PFSK-1 (cell line): Measurements from ENCODE around the gene PLK3.

ENCODE experiments used
- POLR2AphosphoS5 ChIP-seq: IDR thresholded peaks from 2 replicates; pipeline ENCODE4 v1.6.1; 2012; ENCODE audit warnings: low read depth, mild to moderate bottlenecking, control low read depth, low read length, moderate library complexity
- SIN3A ChIP-seq: IDR thresholded peaks from 2 replicates; pipeline ENCODE4 v1.6.1; 2012; ENCODE audit warnings: mild to moderate bottlenecking, low read length, moderate library complexity, borderline replicate concordance; ENCODE audit not compliant: insufficient read depth
- TAF1 ChIP-seq: IDR thresholded peaks from 2 replicates; pipeline ENCODE4 v1.6.1; 2012; ENCODE audit warnings: low read length, control low read depth, borderline replicate concordance; ENCODE audit not compliant: insufficient read depth
- TF ChIP-seq, protein P1 (sequence below), 2 experiments: IDR thresholded peaks; 2 replicates each; pipeline versions ENCODE4 v1.6.1 to v1.8.0; 2011 to 2012; ENCODE audit warnings: low read depth in 2 of 2, low read length in 2 of 2, control low read depth in 1 of 2, inconsistent platforms in 1 of 2, mild to moderate bottlenecking in 1 of 2, moderate library complexity in 1 of 2; ENCODE audit not compliant: insufficient read depth in 1 of 2

DNA sequence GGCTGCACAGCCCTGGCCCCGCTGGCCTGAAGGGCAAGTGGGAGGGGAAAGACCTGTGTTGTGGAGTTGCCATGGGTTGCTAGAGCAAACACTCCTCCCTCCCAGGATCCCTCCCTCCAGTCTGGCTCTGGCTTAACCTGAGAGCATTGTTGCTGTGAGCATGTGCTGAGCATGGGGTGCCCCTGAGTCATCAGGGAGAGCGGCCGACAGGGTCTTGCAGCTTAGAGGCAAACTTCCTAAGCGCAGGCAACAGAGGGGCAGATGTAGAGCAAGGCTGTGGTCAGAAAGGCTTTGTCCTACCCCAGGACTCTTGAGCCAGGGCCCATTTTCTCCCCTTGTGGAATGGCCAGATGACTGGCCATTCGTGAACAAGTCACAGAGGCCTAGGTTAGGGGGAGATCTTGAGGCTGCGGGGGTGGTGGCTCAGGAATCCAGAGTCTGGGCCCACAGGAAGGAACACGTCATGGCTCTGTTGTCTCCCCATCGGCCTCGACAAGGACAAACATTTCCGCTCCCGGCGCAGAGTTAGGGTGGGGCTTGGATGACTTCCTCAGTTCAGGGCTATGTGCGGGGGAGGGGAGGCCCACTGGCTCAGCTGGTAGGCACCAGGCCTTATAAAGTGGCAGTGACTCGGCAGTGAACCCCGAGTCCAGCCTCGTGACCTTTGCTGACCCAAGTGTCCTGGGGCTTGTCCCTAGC lies 7.3 kb downstream of the PLK3 start:
- TF ChIP-seq TAF1 (no peak; the same call in 1 of the 2 replicates), POLR2AphosphoS5 (peak; percentile 51; the same call in 1 of the 2 replicates), SIN3A (peak; percentile 79; the same call in 1 of the 2 replicates)
- TF ChIP-seq, protein P1, sequence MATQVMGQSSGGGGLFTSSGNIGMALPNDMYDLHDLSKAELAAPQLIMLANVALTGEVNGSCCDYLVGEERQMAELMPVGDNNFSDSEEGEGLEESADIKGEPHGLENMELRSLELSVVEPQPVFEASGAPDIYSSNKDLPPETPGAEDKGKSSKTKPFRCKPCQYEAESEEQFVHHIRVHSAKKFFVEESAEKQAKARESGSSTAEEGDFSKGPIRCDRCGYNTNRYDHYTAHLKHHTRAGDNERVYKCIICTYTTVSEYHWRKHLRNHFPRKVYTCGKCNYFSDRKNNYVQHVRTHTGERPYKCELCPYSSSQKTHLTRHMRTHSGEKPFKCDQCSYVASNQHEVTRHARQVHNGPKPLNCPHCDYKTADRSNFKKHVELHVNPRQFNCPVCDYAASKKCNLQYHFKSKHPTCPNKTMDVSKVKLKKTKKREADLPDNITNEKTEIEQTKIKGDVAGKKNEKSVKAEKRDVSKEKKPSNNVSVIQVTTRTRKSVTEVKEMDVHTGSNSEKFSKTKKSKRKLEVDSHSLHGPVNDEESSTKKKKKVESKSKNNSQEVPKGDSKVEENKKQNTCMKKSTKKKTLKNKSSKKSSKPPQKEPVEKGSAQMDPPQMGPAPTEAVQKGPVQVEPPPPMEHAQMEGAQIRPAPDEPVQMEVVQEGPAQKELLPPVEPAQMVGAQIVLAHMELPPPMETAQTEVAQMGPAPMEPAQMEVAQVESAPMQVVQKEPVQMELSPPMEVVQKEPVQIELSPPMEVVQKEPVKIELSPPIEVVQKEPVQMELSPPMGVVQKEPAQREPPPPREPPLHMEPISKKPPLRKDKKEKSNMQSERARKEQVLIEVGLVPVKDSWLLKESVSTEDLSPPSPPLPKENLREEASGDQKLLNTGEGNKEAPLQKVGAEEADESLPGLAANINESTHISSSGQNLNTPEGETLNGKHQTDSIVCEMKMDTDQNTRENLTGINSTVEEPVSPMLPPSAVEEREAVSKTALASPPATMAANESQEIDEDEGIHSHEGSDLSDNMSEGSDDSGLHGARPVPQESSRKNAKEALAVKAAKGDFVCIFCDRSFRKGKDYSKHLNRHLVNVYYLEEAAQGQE (IDR thresholded peaks at IDR 0.05; ENCODE audit: insufficient read depth in 1 of 2, low read depth in 2 of 2, low read length in 2 of 2) = peak in 1 of 2 experiments; percentile 50; a peak in 1 of 4 replicates
